ENCODE results near the gene IHH.

The IHH gene

DNA sequence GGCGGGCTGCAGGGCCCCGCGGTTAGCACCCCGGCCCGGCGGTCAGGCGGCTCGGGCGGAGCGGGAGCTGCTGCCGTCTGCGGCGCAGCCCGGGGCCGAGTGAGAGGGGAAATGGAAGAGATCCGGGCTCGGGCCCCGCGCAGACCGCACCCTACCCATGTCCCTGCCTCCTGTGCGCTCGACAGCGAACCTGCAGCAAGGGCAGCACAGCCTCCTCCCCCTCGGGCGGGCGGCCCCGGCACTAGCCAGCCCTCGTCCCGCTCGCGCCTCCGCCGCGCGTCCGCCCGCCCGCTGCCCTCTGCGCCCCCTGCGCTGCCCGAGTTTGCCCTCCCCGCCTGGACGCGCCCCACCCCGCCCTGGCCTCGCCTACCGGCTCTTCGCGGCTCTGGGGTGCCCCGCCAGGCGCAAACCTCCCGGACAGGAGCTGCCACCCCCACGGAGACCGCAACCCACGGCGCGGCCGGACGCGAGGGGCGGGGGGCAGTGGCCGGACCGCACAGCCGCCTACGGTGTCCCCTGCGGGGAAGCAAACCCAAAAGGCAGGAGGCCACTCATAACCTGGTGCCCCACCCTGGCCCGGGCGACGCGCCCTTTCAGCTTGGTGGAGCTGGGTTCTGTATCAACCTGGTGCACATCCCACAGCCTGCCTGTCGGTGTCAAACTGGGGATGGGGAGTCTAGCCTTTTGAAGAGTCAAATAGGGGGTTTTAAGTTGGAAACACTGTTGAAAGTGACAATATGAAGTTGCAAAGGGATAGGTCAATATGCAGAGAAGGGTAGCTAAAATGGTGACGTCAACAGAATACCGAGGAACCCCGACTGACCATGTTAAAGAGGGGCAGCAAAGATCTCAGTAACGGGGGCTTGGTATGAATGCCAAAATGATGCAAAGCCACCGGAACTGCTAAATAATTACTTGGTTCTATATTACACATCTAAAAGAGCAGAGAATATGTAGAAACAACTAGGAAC, at the start of gene IHH:
IHH (minus strand) TSS at position 101 of the 971 bp plus-strand sequence. CDS start 454 bp downstream, outside the sequence.
- DNase-seq: no peak

DNA sequence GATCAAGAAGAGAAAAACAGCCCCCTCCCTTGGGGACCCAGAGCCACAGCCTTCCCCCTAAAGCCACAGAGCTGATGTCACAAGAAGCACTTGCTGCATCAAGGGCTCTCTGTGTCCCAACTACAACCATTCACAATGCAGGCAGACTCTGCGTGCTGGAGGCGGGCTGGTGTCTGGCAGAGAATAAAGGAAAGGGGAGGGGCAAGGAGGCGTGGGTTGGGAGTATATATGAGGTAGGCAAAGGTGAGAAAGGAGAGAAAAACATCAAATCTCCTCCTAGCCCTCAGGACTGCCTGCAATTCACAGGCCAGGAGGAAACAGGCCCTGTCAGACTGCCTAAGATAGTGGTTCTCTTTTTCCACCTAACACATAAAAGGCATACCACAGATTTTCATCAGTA, 48.8 kb upstream of the IHH start:
- DNase-seq: no peak

- DNase-seq: no peak
Measured at GRCh38 chr2:219107758-219108157, 47.0 kb upstream of the IHH start.

GRCh38 chr2:219106251-219106650, 45.5 kb upstream of the IHH start:
- no peak for DNase-seq

DNA sequence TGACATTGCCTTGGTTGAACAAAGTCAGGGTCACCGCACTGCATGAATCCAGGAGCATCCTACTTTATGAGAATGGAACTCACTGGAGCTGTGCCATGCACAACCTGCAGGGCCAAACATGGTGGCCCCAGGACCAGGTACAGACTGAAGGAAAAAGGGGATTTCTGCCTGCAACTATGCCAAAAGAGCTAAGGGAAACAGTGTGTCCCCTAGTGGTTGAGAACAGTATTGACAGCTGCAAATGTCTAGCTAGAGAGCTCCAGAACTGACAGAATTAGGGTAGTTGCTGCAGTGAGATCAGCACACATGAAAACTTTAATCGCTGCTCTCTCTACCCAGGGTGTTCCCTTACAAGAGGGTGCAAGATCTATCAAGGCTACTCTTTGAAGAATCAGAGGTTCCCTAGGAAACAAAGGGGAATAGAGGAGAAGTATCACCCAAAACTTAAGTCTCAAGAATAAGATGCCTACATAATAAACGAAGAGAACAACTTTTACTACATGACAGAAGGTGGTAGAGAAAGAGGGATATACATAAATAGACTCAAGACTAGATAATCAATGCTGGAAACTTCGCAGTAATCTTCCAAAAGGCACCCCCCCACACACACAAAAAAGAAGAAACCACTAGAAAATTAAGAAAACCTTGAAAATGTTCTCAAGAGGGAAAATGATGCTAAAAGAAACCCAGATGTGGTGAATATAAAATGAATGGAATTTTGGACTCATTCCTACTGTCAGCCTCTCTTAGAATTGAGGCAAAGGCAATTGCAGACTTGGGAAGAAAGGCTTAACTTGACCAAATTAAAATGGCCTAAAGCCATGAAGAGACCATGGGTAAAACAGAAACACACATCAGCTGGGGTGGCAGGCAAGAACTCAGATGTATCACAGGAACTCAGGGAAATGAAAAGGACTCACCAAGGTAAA, 43.6 kb upstream of the IHH start:
- no peak for DNase-seq

GRCh38 chr2:219099329-219099728, 38.6 kb upstream of the IHH start:
- DNase-seq: no peak

GRCh38 chr2:219095406-219095935, 34.8 kb upstream of the IHH start:
- DNase-seq: no peak

DNA sequence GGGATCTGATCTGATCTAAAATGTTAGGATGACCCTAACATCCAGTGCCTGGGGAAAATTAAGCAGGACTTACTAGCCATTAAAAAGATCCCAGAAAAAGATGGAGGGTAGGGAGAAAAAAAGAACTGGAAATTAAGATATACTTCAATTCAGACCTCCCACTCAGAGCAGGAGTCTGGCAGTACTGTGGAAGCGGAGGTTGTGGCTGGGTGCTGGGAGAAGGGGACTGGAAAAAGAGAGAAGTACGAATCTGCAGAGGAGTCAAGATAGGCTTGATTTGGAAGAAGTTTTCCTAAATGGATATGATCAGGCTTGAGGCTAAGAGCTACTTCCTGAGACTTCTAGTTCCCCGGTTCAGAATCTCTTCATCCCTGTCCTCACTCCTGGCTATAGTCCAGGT, 33.5 kb upstream of the IHH start:
- no peak for DNase-seq

- no peak for DNase-seq
Measured at GRCh38 chr2:219090436-219091299, 29.9 kb upstream of the IHH start.

- DNase-seq: no peak
Measured at GRCh38 chr2:219089330-219089729, 28.6 kb upstream of the IHH start.

- no peak for DNase-seq
Measured at GRCh38 chr2:219087848-219088247, 27.1 kb upstream of the IHH start.

GRCh38 chr2:219087361-219087760, 26.6 kb upstream of the IHH start:
- DNase-seq: no peak

DNA sequence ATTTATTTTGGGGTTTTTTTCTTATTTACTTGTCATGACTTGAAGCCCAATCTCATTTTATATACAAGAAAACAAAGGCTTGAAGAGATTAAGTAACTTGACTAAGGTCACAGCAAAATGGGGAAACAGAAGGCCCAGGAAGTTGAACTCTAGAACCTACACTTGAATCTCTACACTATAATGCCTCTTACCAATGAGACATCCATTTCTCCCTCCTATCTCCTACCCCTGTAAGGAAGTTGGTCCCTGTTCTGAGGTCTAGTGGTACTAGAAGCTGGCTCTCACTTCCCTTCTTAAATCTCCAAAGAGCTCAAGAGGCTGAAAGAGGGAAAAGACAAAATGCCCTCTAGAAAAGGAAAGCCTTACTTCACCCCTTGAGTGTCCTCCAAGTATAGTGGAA, 25.5 kb upstream of the IHH start:
- DNase-seq: no peak

DNA sequence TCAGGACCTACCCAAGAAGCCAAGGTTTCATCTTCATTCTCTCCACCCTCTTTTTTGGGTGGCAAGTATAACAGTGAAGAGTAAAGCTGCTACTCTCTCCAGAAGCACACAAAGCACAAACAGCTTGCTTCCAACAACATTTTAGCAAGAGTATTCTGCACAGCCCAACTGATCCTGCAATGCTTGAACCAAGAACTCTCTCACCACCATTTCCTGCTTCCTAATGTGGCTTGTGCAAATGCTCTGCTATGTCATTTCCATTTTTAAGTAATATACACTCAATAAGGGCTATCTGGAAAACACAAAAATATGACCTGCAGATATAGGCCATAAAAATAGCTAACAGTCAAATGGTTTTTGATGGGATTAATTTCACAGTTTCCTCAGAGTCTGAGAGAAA, 24.1 kb upstream of the IHH start:
- DNase-seq: no peak

DNA sequence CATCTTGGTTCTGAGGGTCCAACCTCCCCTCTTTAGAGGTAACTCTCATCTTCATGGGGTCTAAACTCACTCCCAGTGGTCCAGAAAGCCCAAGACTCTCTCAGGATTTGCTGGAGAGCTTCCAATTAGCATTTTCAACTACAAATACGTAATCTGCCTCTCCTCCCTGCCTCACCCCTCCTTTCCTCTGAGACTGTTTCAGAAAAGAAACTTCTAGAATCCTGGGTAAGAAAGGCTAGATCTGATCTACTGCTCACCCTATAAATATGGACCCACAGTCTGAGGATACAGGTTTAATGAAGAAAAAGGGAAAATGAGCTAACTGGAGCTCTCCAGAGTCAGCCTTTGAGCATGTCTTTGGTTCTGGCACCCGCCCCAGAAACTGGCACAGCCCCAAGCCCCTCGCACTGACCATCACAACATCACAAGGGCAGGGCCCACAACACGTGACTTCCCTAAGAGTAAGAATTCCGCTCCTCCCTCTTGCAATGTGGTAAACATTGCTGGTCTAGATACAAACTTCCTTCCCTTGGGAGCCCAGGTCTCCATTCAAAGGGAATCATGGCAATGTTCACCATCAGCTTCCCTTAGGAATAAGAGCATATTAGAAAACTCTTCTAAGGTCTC, 21.7 kb upstream of the IHH start:
- no peak for DNase-seq

DNA sequence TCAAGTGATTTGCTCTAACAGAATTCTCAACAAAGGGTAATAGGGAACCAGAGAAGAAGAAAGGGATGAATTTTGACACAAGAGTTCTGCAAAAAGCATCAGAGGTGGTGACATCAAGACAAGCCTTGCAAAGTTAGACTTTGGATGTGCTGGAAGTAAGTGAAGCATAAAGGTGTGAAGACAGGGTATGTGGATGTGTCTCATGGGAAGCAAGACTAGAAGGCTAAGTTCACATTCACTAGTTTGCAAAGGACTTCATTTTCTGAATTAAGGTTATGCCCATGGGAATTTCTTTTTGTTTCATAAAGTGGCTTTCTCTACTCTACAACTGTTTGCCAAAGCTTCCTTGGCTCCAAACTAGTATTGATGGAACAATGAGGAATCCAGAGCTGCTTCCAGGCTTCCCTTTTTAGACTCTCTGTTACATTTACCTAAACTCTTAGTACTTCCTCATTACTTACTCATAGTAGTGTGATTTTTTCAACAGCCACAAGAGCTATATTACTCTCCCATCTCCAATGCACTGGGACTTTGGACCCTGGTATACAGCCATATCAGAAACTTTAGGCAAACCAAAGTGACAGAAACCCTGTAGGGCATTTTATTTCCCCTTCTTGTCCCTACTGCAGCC, 21.1 kb upstream of the IHH start:
- DNase-seq: no peak

DNA sequence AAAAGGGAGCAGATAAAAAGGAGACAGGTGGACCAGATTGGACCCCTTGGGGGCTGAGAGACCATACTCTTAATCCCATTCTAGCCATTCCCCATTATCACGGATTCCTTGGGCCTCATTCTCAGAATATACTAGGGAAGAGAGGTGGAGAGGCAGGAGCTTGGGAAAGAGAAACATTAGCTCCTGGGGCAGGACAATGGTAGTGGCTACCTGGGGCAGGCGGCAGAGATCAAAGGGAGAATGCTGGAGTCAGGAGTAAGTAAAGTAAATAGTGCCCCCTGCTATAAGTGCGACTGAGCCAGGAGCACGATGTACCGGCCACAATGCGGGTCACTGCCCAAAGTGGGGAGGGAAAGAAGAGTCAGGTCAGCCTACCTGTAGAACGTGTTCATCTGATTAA, 20.4 kb upstream of the IHH start:
- DNase-seq: no peak

- no peak for DNase-seq
Measured at GRCh38 chr2:219079417-219079816, 18.7 kb upstream of the IHH start.

DNA sequence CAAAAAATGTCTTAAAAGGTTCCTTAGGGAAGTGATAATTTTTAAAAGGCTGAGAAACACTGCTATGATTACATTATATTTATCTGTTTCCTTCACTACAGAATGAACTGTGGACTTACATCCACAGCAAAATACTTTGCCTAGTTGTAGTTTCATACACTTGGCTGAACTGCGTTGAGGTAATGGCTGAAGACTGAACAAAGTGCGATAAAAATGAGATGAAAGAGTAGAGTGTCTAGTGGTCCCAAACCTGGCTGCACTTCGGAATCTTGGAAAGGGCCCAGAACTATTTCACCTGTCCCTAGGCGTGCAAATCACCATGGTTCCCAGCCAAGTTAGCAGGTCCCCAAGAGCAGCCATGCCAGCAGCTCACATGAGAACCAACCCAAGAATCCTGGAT, 18.2 kb upstream of the IHH start:
- no peak for DNase-seq

GRCh38 chr2:219078126-219078525, 17.4 kb upstream of the IHH start:
- DNase-seq: no peak
